ENCODE results near the gene ALDH1A2.

DNA sequence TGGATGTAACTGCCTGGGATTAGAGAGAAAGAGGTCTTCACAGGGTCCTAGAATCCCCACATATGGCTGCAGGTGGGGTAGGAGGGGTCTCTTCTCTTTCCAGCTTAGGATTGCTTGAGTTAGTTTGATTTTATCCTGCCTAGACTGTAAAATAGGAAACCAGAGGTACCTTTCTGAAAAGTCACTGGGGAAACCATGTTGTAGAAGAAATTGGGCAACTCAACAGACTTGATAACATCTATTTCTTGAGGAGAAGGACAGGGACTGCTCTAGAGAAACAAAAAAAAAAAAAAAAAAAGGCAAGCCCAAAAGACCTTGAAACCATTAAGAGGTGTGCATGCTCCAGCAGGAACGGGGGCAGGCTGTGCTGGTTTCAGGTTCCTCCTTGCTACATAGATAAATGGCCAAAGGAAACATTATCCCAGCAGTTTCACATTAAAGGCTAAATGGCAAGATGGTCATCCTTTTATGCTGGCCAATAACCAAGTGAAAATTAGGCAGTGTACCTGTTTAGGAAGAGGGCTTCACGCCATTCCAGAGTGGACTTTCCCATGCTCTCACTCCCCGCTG, 116.1 kb downstream of the ALDH1A2 start:
- TF ChIP-seq, protein P1, sequence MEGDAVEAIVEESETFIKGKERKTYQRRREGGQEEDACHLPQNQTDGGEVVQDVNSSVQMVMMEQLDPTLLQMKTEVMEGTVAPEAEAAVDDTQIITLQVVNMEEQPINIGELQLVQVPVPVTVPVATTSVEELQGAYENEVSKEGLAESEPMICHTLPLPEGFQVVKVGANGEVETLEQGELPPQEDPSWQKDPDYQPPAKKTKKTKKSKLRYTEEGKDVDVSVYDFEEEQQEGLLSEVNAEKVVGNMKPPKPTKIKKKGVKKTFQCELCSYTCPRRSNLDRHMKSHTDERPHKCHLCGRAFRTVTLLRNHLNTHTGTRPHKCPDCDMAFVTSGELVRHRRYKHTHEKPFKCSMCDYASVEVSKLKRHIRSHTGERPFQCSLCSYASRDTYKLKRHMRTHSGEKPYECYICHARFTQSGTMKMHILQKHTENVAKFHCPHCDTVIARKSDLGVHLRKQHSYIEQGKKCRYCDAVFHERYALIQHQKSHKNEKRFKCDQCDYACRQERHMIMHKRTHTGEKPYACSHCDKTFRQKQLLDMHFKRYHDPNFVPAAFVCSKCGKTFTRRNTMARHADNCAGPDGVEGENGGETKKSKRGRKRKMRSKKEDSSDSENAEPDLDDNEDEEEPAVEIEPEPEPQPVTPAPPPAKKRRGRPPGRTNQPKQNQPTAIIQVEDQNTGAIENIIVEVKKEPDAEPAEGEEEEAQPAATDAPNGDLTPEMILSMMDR (IDR thresholded peaks at IDR 0.05), result no peak
- no peak for TF ChIP-seq POLR2A (IDR thresholded peaks at IDR 0.05)
